Measurements from ENCODE around the gene TGFBR3.

GRCh38 chr1:91763252-91763651 is 122.7 kb downstream of the TGFBR3 start:
- TF ChIP-seq CTCF (IDR thresholded peaks at IDR 0.05; ENCODE audit: borderline replicate concordance, extremely low read depth, low read length, poor library complexity, severe bottlenecking) (no peak), EZH2 (IDR thresholded peaks at IDR 0.05; ENCODE audit: borderline replicate concordance, low read depth, low read length, severe bottlenecking) (no peak)

Measured in DND-41 (cell line).